Measurements from ENCODE around the gene PAM16. TPM values are rescaled to one million over a fixed set of nuclear protein-coding genes. Genes with fewer than 3 reads are reported as not detected.

PAM16 gene
- total RNA-seq, 1 experiment from 2014 or later: 80.4 TPM

DNA sequence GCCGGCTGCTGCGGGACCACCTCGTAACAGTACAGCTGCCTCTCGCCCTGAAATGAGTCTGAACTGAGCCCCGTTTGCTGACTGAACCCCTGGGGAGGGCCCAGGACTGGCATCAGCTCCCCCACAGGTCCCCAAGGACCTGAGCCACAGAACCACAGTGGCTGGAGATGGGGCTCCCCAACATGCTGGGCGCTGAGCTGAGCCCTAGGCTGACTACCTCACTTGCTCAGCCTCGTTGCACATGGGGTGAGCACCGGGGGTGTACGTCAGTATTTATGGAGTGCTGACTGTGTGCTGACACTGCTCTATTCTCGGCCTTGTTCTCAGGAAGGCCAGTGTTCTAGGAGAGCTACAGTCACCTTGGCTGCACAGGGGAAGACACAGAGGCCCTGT is 13.9 kb upstream of the PAM16 start:
- H3K9ac ChIP-seq (ENCODE audit: extremely low read depth, insufficient read length, low read length): no peak overlapping the region
- no peak overlapping the region for H4K5ac ChIP-seq (ENCODE audit: insufficient read length, low read depth, low read length)
- H3K18ac ChIP-seq (ENCODE audit: insufficient read length, low read depth, low read length): no peak overlapping the region
- H3K4me2 ChIP-seq (ENCODE audit: insufficient read depth, insufficient read length, low read length): no peak overlapping the region
- Mint-ChIP-seq H3K4me1 (no peaks in the 10 kb centered on the region), H3K36me3 (ENCODE audit: insufficient read depth in 1 of 3, low read depth in 3 of 3) (no peaks in the 10 kb centered on the region; a peak in 1 of 7 replicates), H3K9me3 (no peaks in the 10 kb centered on the region), H3K27ac (no peak overlapping the region), H3K27me3 (ENCODE audit: low read depth) (no peaks in the 10 kb centered on the region), H3K4me3 (no peak overlapping the region)
- no peaks in the 10 kb centered on the region for H4K20me1 ChIP-seq (ENCODE audit: control insufficient read depth, insufficient read depth, insufficient read length)
- H3K14ac ChIP-seq (ENCODE audit: insufficient read depth, low read length): no peak overlapping the region
- H3K27ac ChIP-seq (ENCODE audit: insufficient read length, low read depth, low read length): no peak overlapping the region
- H4K8ac ChIP-seq (replicated peaks; ENCODE audit: insufficient read length, low read depth, low read length): no peak overlapping the region
- no peak overlapping the region for H3T11ph ChIP-seq (ENCODE audit: low read length)
- H4K91ac ChIP-seq (ENCODE audit: insufficient read length, low read depth, low read length): no peak overlapping the region
- no peaks in the 10 kb centered on the region for H3K9me3 ChIP-seq (ENCODE audit: control insufficient read depth, low read depth, low read length)
- H2AK5ac ChIP-seq (ENCODE audit: insufficient read length, low read length): no peak overlapping the region
- H3K56ac ChIP-seq (ENCODE audit: insufficient read length, low read depth, low read length): no peak overlapping the region
- no peak for TF ChIP-seq CTCF (conservative IDR thresholded peaks at IDR 0.05)
- H3K23ac ChIP-seq (ENCODE audit: insufficient read length, low read depth, low read length): no peak overlapping the region
- no peak overlapping the region for H3K4ac ChIP-seq (ENCODE audit: low read depth, low read length)
- no peaks in the 10 kb centered on the region for H3K23me2 ChIP-seq (ENCODE audit: insufficient read length, low read depth, low read length, poor library complexity, severe bottlenecking)
- DNase-seq: no peak
- no peak overlapping the region for H2BK5ac ChIP-seq (ENCODE audit: insufficient read length, low read length)
- no peak overlapping the region for H2BK20ac ChIP-seq (ENCODE audit: low read depth, low read length, poor library complexity, severe bottlenecking)
- H3K79me1 ChIP-seq (ENCODE audit: insufficient read depth, low read depth, low read length, poor library complexity, severe bottlenecking): no peaks in the 10 kb centered on the region
- H2BK12ac ChIP-seq (ENCODE audit: insufficient read length, low read depth, low read length): no peak overlapping the region
- H3K27me3 ChIP-seq (ENCODE audit: insufficient read depth, low read length): no peaks in the 10 kb centered on the region
- no peaks in the 10 kb centered on the region for H3K79me2 ChIP-seq (ENCODE audit: insufficient read depth, low read length)
- H2BK15ac ChIP-seq (ENCODE audit: low read depth, low read length): no peak overlapping the region
- no peak overlapping the region for H2AFZ ChIP-seq (ENCODE audit: low read length)
- WGBS (ENCODE audit: extremely low coverage, insufficient read length, low lambda C conversion rate): no CpG with 5 or more reads among the region's 10 CpGs
- H2BK120ac ChIP-seq (ENCODE audit: low read depth, low read length, poor library complexity, severe bottlenecking): no peak overlapping the region
- no peaks in the 10 kb centered on the region for H3K4me1 ChIP-seq (ENCODE audit: insufficient read depth, low read length)
